Inferior parietal cortex (tissue), 1 donor: ENCODE measurements around the gene HTRA3.
"Not testable (repeated sequence)": the region's sequence is repeated elsewhere in the genome, so short reads cannot be mapped to it uniquely, and the experiment has no call there.

Experiments
- DNase-seq: peaks from one replicate; pipeline ENCODE4 v3.0.0-alpha.2; 2016; ENCODE audit errors: extremely low spot score

The HTRA3 gene

GRCh38 chr4:8325291-8325973 lies 55.9 kb downstream of the HTRA3 start:
- no peak for DNase-seq

- DNase-seq = no peak
Observed at GRCh38 chr4:8326206-8326605, 56.7 kb downstream of the HTRA3 start.

GRCh38 chr4:8328456-8328855 lies 58.9 kb downstream of the HTRA3 start:
- DNase-seq = no peak

GRCh38 chr4:8328866-8329559 lies 59.5 kb downstream of the HTRA3 start:
- DNase-seq = no peak

GRCh38 chr4:8329560-8329858 lies 60.0 kb downstream of the HTRA3 start:
- DNase-seq = no peak

GRCh38 chr4:8329859-8330761 lies 60.6 kb downstream of the HTRA3 start:
- no peak for DNase-seq

GRCh38 chr4:8330821-8331574 lies 61.4 kb downstream of the HTRA3 start:
- peak; percentile 14 for DNase-seq

- no peak for DNase-seq
Observed at GRCh38 chr4:8331575-8331955, 62.0 kb downstream of the HTRA3 start.

- DNase-seq = no peak
Observed at GRCh38 chr4:8332038-8332857, 62.7 kb downstream of the HTRA3 start.

- DNase-seq = no peak
Observed at GRCh38 chr4:8332891-8333331, 63.4 kb downstream of the HTRA3 start.

- no peak for DNase-seq
Observed at GRCh38 chr4:8333726-8334460, 64.3 kb downstream of the HTRA3 start.

GRCh38 chr4:8334786-8335460 lies 65.4 kb downstream of the HTRA3 start:
- no peak for DNase-seq

- no peak for DNase-seq
Observed at GRCh38 chr4:8335848-8336247, 66.3 kb downstream of the HTRA3 start.

- peak; percentile 15 for DNase-seq
Observed at GRCh38 chr4:8336412-8337075, 67.0 kb downstream of the HTRA3 start.

- DNase-seq = no peak
Observed at GRCh38 chr4:8338351-8338961, 68.9 kb downstream of the HTRA3 start.

GRCh38 chr4:8340781-8341241 lies 71.3 kb downstream of the HTRA3 start:
- DNase-seq = peak; percentile 41

GRCh38 chr4:8341281-8341680 lies 71.7 kb downstream of the HTRA3 start:
- not testable (repeated sequence) for DNase-seq

- no peak for DNase-seq
Observed at GRCh38 chr4:8341691-8342090, 72.1 kb downstream of the HTRA3 start.
